ENCODE results near the gene ITPRIP. TPM values are rescaled to one million over a fixed set of nuclear protein-coding genes. Genes with fewer than 3 reads are reported as not detected.

ITPRIP gene
- polyA plus RNA-seq, 1 of the 3 experiments (the other 2 are of a cell fraction), result 22.1 TPM

GRCh38 chr10:104316321-104317099 lies 21.8 kb downstream of the ITPRIP start:
- Histone ChIP-seq H3K4me1 (ENCODE audit: control insufficient read depth in 1 of 2, insufficient read depth in 2 of 2, low read depth in 1 of 2, low read length in 1 of 2) (peaks cover 6 to 24% of the 10 kb centered on the region in 2 experiments; a peak in 2 of 4 replicates), H3K4me2 (peak overlapping the region; percentile 13; the same call in 1 of the 2 replicates), H3K79me2 (ENCODE audit: insufficient read depth) (peaks cover 98% of the 10 kb centered on the region), H2AFZ (ENCODE audit: low read depth) (no peak overlapping the region), H3K9me3 (no peaks in the 10 kb centered on the region), H3F3A (replicated peaks; ENCODE audit: insufficient read depth) (peaks cover 2% of the 10 kb centered on the region), H3K36me3 (replicated peaks in 1 of 2; ENCODE audit: control insufficient read depth in 1 of 2, insufficient read depth in 2 of 2, low read length in 1 of 2) (peaks cover 26 to 37% of the 10 kb centered on the region in 2 experiments), H3K9me2 (no peaks in the 10 kb centered on the region), H3K4me3 (ENCODE audit: low read depth in 2 of 2, low read length in 1 of 2) (no peak overlapping the region), H3K27ac (ENCODE audit: low read depth in 2 of 2, low read length in 1 of 2) (peak overlapping the region in 1 of 2 experiments; percentile 21; a peak in 1 of 4 replicates), H3K27me3 (ENCODE audit: insufficient read depth) (no peaks in the 10 kb centered on the region), H4K20me1 (ENCODE audit: insufficient read depth) (peaks cover 59% of the 10 kb centered on the region), H3K9ac (no peak overlapping the region)
- DNase-seq, result no peak
- TF ChIP-seq RFX5 (IDR thresholded peaks at IDR 0.05; ENCODE audit: low read length), result peak; percentile 70; the same call in 1 of the 2 replicates
- TF ChIP-seq ELF1 (IDR thresholded peaks at IDR 0.05), result no peak
- ChIA-PET POLR2A (no interaction called here), CTCF (interaction anchor here (0.9 to 3.5 kb wide), 5 partner anchors 9 to 42 kb away, joined by 3 to 16 read pairs (median 3); no protein-coding TSS in a partner anchor)
- 99% methylated on average over 9 of the region's 9 CpGs for WGBS (ENCODE audit: low lambda C conversion rate)

GRCh38 chr10:104315486-104315921 lies 22.8 kb downstream of the ITPRIP start:
- POLR2A ChIA-PET, result no interaction called here
- Histone ChIP-seq H3K27ac (ENCODE audit: low read depth in 2 of 2, low read length in 1 of 2) (no peak overlapping the region), H3K4me1 (ENCODE audit: control insufficient read depth in 1 of 2, insufficient read depth in 2 of 2, low read depth in 1 of 2, low read length in 1 of 2) (peaks cover 0 to 26% of the 10 kb centered on the region in 2 experiments; a peak in 3 of 4 replicates), H3K4me3 (ENCODE audit: low read depth in 2 of 2, low read length in 1 of 2) (no peak overlapping the region), H3K36me3 (replicated peaks in 1 of 2; ENCODE audit: control insufficient read depth in 1 of 2, insufficient read depth in 2 of 2, low read length in 1 of 2) (peaks cover 32 to 37% of the 10 kb centered on the region in 2 experiments), H3K9me3 (no peaks in the 10 kb centered on the region), H4K20me1 (ENCODE audit: insufficient read depth) (peaks cover 49% of the 10 kb centered on the region), H3K79me2 (ENCODE audit: insufficient read depth) (peaks cover 96% of the 10 kb centered on the region), H3K4me2 (no peak overlapping the region), H3K9me2 (no peaks in the 10 kb centered on the region), H3F3A (replicated peaks; ENCODE audit: insufficient read depth) (peaks cover 12% of the 10 kb centered on the region), H3K27me3 (ENCODE audit: insufficient read depth) (no peaks in the 10 kb centered on the region), H2AFZ (ENCODE audit: low read depth) (no peak overlapping the region), H3K9ac (no peak overlapping the region)
- WGBS (ENCODE audit: low lambda C conversion rate), result 98% methylated on average over 8 of the region's 22 CpGs
- TF ChIP-seq ELF1 (IDR thresholded peaks at IDR 0.05) (no peak), NFIC (IDR thresholded peaks at IDR 0.05; ENCODE audit: borderline replicate concordance) (no peak), TCF12 (IDR thresholded peaks at IDR 0.05) (no peak), EP300 (IDR thresholded peaks at IDR 0.05; ENCODE audit: borderline replicate concordance in 1 of 2, low read depth in 1 of 2, low read length in 1 of 2) (no peak), NRF1 (IDR thresholded peaks at IDR 0.05; ENCODE audit: low read depth, low read length) (no peak), YY1 (IDR thresholded peaks at IDR 0.05; ENCODE audit: low read depth) (no peak)
- CTCF ChIA-PET, result interaction anchor here (1.2 to 3.5 kb wide), 4 partner anchors 8 to 24 kb away, joined by 3 to 16 read pairs (median 9); no protein-coding TSS in a partner anchor
- DNase-seq, result no peak

- Histone ChIP-seq H3K4me1 (ENCODE audit: control insufficient read depth in 1 of 2, insufficient read depth in 2 of 2, low read depth in 1 of 2, low read length in 1 of 2) (peaks cover 0 to 26% of the 10 kb centered on the region in 2 experiments; a peak in 3 of 4 replicates), H3K27ac (ENCODE audit: low read depth in 2 of 2, low read length in 1 of 2) (no peak overlapping the region), H3K9me2 (no peaks in the 10 kb centered on the region), H3K27me3 (ENCODE audit: insufficient read depth) (no peaks in the 10 kb centered on the region), H4K20me1 (ENCODE audit: insufficient read depth) (peaks cover 46% of the 10 kb centered on the region), H3K4me2 (no peak overlapping the region), H2AFZ (ENCODE audit: low read depth) (no peak overlapping the region), H3K4me3 (ENCODE audit: low read depth in 2 of 2, low read length in 1 of 2) (no peak overlapping the region), H3F3A (replicated peaks; ENCODE audit: insufficient read depth) (peaks cover 18% of the 10 kb centered on the region), H3K9me3 (no peaks in the 10 kb centered on the region), H3K79me2 (ENCODE audit: insufficient read depth) (peaks cover 89% of the 10 kb centered on the region), H3K36me3 (replicated peaks in 1 of 2; ENCODE audit: control insufficient read depth in 1 of 2, insufficient read depth in 2 of 2, low read length in 1 of 2) (peaks cover 34 to 37% of the 10 kb centered on the region in 2 experiments), H3K9ac (no peak overlapping the region)
- DNase-seq, result no peak
- WGBS (ENCODE audit: low lambda C conversion rate), result 96% methylated on average over 26 of the region's 43 CpGs
- POLR2A ChIA-PET, result no interaction called here
- CTCF ChIA-PET, result interaction anchor here (0.6 to 3.5 kb wide), 7 partner anchors 9 to 62 kb away, joined by 3 to 16 read pairs (median 5); no protein-coding TSS in a partner anchor
- no peak for TF ChIP-seq USF2 (IDR thresholded peaks at IDR 0.05; ENCODE audit: borderline replicate concordance, low read depth, low read length)
- TF ChIP-seq TCF12 (IDR thresholded peaks at IDR 0.05), result no peak
- no peak for TF ChIP-seq CHD2 (IDR thresholded peaks at IDR 0.05; ENCODE audit: low read length, partially characterized antibody)
- no peak for TF ChIP-seq GABPA (IDR thresholded peaks at IDR 0.05; ENCODE audit: low read depth)
- TF ChIP-seq MAX (IDR thresholded peaks at IDR 0.05; ENCODE audit: low read depth), result no peak
- TF ChIP-seq MXI1 (IDR thresholded peaks at IDR 0.05; ENCODE audit: low read depth, low read length), result no peak
- TF ChIP-seq TAF1 (IDR thresholded peaks at IDR 0.05; ENCODE audit: borderline replicate concordance, low read depth, low read length), result no peak
- no peak for TF ChIP-seq RCOR1 (IDR thresholded peaks at IDR 0.05; ENCODE audit: low read length)
- no peak for TF ChIP-seq TEAD4 (IDR thresholded peaks at IDR 0.05; ENCODE audit: borderline replicate concordance, insufficient read depth)
- no peak for TF ChIP-seq FOXM1 (IDR thresholded peaks at IDR 0.05; ENCODE audit: low read depth)
- no peak for TF ChIP-seq ELF1 (IDR thresholded peaks at IDR 0.05)
- no peak for TF ChIP-seq MEF2A (IDR thresholded peaks at IDR 0.05; ENCODE audit: borderline replicate concordance, low read depth)
Measured at GRCh38 chr10:104314591-104315485, 23.4 kb downstream of the ITPRIP start.

Measured in SK-N-SH (cell line).